ENCODE results near the gene ST3GAL2. TPM values are rescaled to one million over a fixed set of nuclear protein-coding genes. Genes with fewer than 3 reads are reported as not detected.
"Not testable (repeated sequence)": the region's sequence is repeated elsewhere in the genome, so short reads cannot be mapped to it uniquely, and the experiment has no call there.

Gene ST3GAL2
- total RNA-seq, 1 experiment from 2014 or later, result 9.7 TPM

DNA sequence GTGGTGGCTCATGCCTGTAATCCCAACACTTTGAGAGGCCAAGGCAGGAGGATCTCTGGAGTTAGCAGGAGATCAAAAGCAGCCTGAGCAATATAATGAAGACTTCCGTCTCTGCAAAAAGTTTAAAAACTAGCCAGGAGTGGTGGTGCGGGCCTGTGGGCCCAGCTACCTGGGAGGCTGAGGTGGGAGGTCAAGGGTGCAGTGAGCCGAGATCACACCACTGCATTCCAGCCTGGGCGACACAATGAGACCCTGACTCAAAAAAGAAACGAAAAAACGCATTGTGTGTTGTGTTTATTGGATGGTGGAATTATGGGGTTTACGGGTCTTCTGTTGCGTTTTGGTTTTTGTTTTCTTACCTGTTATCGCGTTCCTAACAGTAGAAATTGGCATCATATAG lies 93.1 kb downstream of the ST3GAL2 start:
- H3K4me3 Mint-ChIP-seq (ENCODE audit: low read depth, unreplicated experiment), result peak overlapping the region; percentile 91
- H3K9me3 Mint-ChIP-seq (ENCODE audit: low read depth, unreplicated experiment), result no peaks in the 10 kb centered on the region
- CTCF ChIA-PET, result interaction anchor here (0.8 to 1.4 kb wide), 3 partner anchors 10 to 106 kb away, joined by 3 to 4 read pairs (median 3); no protein-coding TSS in a partner anchor
- peaks cover 16% of the 10 kb centered on the region for H3K4me1 Mint-ChIP-seq (ENCODE audit: low read depth, unreplicated experiment)
- BruUV-seq (replicated peaks), result TSS peak; percentile 83
- H3K27ac Mint-ChIP-seq (ENCODE audit: unreplicated experiment), result peak overlapping the region; percentile 98
- no peaks in the 10 kb centered on the region for H3K27me3 Mint-ChIP-seq (ENCODE audit: unreplicated experiment)
- peaks cover 48% of the 10 kb centered on the region for H3K36me3 Mint-ChIP-seq (ENCODE audit: insufficient read depth, unreplicated experiment)
- TF ChIP-seq, protein P1, sequence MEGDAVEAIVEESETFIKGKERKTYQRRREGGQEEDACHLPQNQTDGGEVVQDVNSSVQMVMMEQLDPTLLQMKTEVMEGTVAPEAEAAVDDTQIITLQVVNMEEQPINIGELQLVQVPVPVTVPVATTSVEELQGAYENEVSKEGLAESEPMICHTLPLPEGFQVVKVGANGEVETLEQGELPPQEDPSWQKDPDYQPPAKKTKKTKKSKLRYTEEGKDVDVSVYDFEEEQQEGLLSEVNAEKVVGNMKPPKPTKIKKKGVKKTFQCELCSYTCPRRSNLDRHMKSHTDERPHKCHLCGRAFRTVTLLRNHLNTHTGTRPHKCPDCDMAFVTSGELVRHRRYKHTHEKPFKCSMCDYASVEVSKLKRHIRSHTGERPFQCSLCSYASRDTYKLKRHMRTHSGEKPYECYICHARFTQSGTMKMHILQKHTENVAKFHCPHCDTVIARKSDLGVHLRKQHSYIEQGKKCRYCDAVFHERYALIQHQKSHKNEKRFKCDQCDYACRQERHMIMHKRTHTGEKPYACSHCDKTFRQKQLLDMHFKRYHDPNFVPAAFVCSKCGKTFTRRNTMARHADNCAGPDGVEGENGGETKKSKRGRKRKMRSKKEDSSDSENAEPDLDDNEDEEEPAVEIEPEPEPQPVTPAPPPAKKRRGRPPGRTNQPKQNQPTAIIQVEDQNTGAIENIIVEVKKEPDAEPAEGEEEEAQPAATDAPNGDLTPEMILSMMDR (IDR thresholded peaks at IDR 0.05; ENCODE audit: unreplicated experiment), result no peak
- intact Hi-C loops (cut with micrococcal nuclease; ENCODE audit: unreplicated experiment), result no loop called here
- no peak for DNase-seq

DNA sequence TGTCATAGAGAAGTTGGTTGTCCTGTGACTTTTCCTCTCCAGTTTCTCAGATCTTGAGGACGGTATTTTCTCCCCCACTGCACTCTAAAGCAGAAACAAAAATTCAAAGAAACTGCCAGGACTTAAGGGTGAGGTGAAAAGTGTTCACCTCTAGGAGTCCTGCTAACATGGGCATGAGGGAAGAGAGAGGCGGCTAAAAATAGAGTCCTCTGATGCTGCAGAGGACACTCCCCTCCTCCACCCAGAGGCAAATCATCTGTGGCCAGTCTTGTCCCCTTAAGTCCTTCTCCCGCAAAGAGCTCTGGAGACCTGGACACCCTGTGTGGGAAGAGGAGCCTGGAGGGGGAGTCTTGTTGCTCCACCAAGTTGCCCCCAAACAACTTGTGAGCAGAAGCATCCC lies 96.9 kb downstream of the ST3GAL2 start:
- Mint-ChIP-seq H3K27me3 (ENCODE audit: unreplicated experiment) (no peaks in the 10 kb centered on the region), H3K4me1 (ENCODE audit: low read depth, unreplicated experiment) (peaks cover 7% of the 10 kb centered on the region), H3K4me3 (ENCODE audit: low read depth, unreplicated experiment) (no peak overlapping the region), H3K9me3 (ENCODE audit: low read depth, unreplicated experiment) (no peaks in the 10 kb centered on the region), H3K27ac (ENCODE audit: unreplicated experiment) (peak overlapping the region; percentile 33), H3K36me3 (ENCODE audit: insufficient read depth, unreplicated experiment) (peaks cover 34% of the 10 kb centered on the region)
- TF ChIP-seq, protein P1 (IDR thresholded peaks at IDR 0.05; ENCODE audit: unreplicated experiment), result no peak
- DNase-seq, result no peak
- intact Hi-C loops (cut with micrococcal nuclease; ENCODE audit: unreplicated experiment), result no loop called here
- BruUV-seq (replicated peaks), result no TSS peak
- CTCF ChIA-PET, result interaction anchor here (0.7 kb wide), 1 partner anchor 225 kb away, joined by 13 read pairs; no protein-coding TSS in a partner anchor

DNA sequence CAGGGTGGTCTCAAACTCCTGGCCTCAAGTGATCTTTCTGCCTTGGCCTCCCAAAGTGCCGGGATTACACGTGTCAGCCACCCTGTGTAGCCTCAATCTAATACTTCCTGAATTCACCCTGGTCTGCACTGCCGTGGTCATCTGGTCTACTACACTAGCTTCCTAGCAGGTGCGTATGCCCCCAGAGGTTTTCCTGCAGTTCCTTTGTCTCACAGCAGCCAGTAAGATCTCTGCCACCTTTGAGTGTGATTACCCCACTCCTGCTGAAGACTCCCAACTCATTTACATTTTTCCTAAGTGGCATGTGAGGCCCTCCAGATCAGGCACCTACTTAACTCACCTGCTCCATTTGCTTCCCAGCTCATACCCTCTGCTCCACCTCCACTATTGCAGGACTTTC lies 97.3 kb downstream of the ST3GAL2 start:
- DNase-seq, result no peak
- Mint-ChIP-seq H3K9me3 (ENCODE audit: low read depth, unreplicated experiment) (no peaks in the 10 kb centered on the region), H3K4me3 (ENCODE audit: low read depth, unreplicated experiment) (no peak overlapping the region), H3K27ac (ENCODE audit: unreplicated experiment) (no peak overlapping the region), H3K4me1 (ENCODE audit: low read depth, unreplicated experiment) (peaks cover 7% of the 10 kb centered on the region), H3K36me3 (ENCODE audit: insufficient read depth, unreplicated experiment) (peaks cover 34% of the 10 kb centered on the region), H3K27me3 (ENCODE audit: unreplicated experiment) (no peaks in the 10 kb centered on the region)
- CTCF ChIA-PET, result no interaction called here
- BruUV-seq (replicated peaks), result no TSS peak
- TF ChIP-seq, protein P1 (IDR thresholded peaks at IDR 0.05; ENCODE audit: unreplicated experiment), result no peak
- intact Hi-C loops (cut with micrococcal nuclease; ENCODE audit: unreplicated experiment), result no loop called here

DNA sequence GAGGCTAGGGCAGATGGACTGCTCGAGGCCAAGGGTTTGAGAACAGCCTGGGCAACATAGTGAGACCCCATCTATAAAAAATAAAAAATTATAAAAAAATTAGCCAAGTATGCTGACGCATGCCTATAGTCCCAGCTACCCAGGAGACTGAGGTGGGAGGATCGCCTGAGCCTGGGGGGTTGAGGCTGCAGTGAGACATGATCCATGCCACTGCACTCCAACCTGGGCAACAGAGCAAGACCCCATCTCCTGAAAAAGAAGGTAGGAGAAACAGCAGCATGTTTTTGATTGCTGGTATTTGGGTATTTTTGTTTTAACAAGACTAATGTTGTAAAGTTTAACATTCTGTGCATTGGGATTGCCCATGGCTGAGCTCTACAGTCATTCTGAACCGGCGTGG lies 101.1 kb downstream of the ST3GAL2 start:
- H3K36me3 Mint-ChIP-seq (ENCODE audit: insufficient read depth, unreplicated experiment), result peaks cover 42% of the 10 kb centered on the region
- no TSS peak for BruUV-seq (replicated peaks)
- intact Hi-C loops (cut with micrococcal nuclease; ENCODE audit: unreplicated experiment), result no loop called here

DNA sequence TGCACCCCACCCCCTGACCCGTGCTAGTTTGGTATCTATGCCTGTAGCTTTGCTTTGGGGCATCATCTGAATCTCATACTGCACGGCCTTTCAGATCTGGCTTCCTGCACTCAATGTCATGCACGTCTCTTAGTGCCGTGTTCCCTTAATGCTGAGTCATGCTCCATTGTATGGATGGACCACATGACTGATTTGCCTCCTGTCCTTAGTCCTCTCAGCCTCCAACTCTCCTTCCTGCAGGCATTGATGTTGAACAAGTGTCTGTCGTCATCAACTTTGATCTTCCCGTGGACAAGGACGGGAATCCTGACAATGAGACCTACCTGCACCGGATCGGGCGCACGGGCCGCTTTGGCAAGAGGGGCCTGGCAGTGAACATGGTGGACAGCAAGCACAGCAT lies 106.2 kb downstream of the ST3GAL2 start:
- H3K36me3 Mint-ChIP-seq (ENCODE audit: insufficient read depth, unreplicated experiment), result peaks cover 50% of the 10 kb centered on the region
- intact Hi-C loops (cut with micrococcal nuclease; ENCODE audit: unreplicated experiment); BruUV-seq (replicated peaks); H3K9me3 Mint-ChIP-seq (ENCODE audit: low read depth, unreplicated experiment); DNase-seq; H3K4me1 Mint-ChIP-seq (ENCODE audit: low read depth, unreplicated experiment); H3K27me3 Mint-ChIP-seq (ENCODE audit: unreplicated experiment); H3K27ac Mint-ChIP-seq (ENCODE audit: unreplicated experiment); H3K4me3 Mint-ChIP-seq (ENCODE audit: low read depth, unreplicated experiment): not testable (repeated sequence)
- CTCF ChIA-PET, result interaction anchor here (1.2 kb wide), 1 partner anchor 14 kb away, joined by 3 read pairs; the partner anchor contains the start of gene DDX19A

More for the DNA sequence above, 101.1 kb downstream of the ST3GAL2 start:
- H3K27ac Mint-ChIP-seq (ENCODE audit: unreplicated experiment), result no peak overlapping the region
- TF ChIP-seq, protein P1 (IDR thresholded peaks at IDR 0.05; ENCODE audit: unreplicated experiment), result no peak
- H3K9me3 Mint-ChIP-seq (ENCODE audit: low read depth, unreplicated experiment), result no peaks in the 10 kb centered on the region
- DNase-seq, result no peak
- CTCF ChIA-PET, result no interaction called here
- H3K4me3 Mint-ChIP-seq (ENCODE audit: low read depth, unreplicated experiment), result no peak overlapping the region
- no peaks in the 10 kb centered on the region for H3K4me1 Mint-ChIP-seq (ENCODE audit: low read depth, unreplicated experiment)
- no peaks in the 10 kb centered on the region for H3K27me3 Mint-ChIP-seq (ENCODE audit: unreplicated experiment)
